Endothelial cell (in vitro differentiated cells): Measurements from ENCODE around the gene RRP1B. TPM values are rescaled to one million over a fixed set of nuclear protein-coding genes. Genes with fewer than 3 reads are reported as not detected.
"Not testable (repeated sequence)": the region's sequence is repeated elsewhere in the genome, so short reads cannot be mapped to it uniquely, and the experiment has no call there.

Experiments
- DNase-seq: peaks from one replicate; pipeline ENCODE4 v3.0.0; 2021; ENCODE audit warnings: low spot score
- H3K27ac Mint-ChIP-seq: one replicate; pipeline ENCODE4 v1.8.0; 2021; ENCODE audit warnings: mixed read lengths, inconsistent platforms; ENCODE audit not compliant: unreplicated experiment
- H3K27me3 Mint-ChIP-seq: one replicate; pipeline ENCODE4 v1.8.0; 2021; ENCODE audit warnings: mild to moderate bottlenecking, moderate library complexity, mixed read lengths, inconsistent platforms; ENCODE audit not compliant: unreplicated experiment
- H3K36me3 Mint-ChIP-seq: one replicate; pipeline ENCODE4 v1.8.0; 2021; ENCODE audit warnings: mild to moderate bottlenecking, low read depth, mixed read lengths, inconsistent platforms; ENCODE audit not compliant: unreplicated experiment
- H3K4me1 Mint-ChIP-seq: one replicate; pipeline ENCODE4 v1.8.0; 2021; ENCODE audit warnings: mild to moderate bottlenecking, mixed read lengths, inconsistent platforms; ENCODE audit not compliant: unreplicated experiment
- H3K4me3 Mint-ChIP-seq: one replicate; pipeline ENCODE4 v1.8.0; 2021; ENCODE audit warnings: mild to moderate bottlenecking, mixed read lengths, inconsistent platforms; ENCODE audit not compliant: unreplicated experiment
- H3K9me3 Mint-ChIP-seq: one replicate; pipeline ENCODE4 v1.8.0; 2021; ENCODE audit warnings: mixed read lengths, inconsistent platforms; ENCODE audit not compliant: unreplicated experiment
- long read RNA-seq: library from polyadenylated mRNA; unstranded; transcript quantifications from one replicate; pipeline ENCODE4 v2.0.0, GENCODE V29; 2020; ENCODE audit not compliant: unreplicated experiment
- total RNA-seq: library from RNA; stranded (reverse); fragmentation: NEBNext Ultra II Directional; extraction: Animal tissue kit (Norgen Biotek cat#: 25700); gene quantifications from one replicate; pipeline ENCODE4 v1.2.1, GENCODE V29; 2021; ENCODE audit not compliant: unreplicated experiment
- TF ChIP-seq, protein P1 (sequence below): fragments of 200-600 bp; sonication (generic); IDR thresholded peaks from one replicate; pipeline ENCODE4 v1.5.0; 2021; ENCODE audit warnings: antibody characterized with exemption; ENCODE audit not compliant: unreplicated experiment

RRP1B gene
- total RNA-seq, result 33.8 TPM
- long read RNA-seq, partial matches to known transcripts, result 1 of 5 reads
- long read RNA-seq, other reads (novel, unspliced or antisense), result 4 of 5 reads

DNA sequence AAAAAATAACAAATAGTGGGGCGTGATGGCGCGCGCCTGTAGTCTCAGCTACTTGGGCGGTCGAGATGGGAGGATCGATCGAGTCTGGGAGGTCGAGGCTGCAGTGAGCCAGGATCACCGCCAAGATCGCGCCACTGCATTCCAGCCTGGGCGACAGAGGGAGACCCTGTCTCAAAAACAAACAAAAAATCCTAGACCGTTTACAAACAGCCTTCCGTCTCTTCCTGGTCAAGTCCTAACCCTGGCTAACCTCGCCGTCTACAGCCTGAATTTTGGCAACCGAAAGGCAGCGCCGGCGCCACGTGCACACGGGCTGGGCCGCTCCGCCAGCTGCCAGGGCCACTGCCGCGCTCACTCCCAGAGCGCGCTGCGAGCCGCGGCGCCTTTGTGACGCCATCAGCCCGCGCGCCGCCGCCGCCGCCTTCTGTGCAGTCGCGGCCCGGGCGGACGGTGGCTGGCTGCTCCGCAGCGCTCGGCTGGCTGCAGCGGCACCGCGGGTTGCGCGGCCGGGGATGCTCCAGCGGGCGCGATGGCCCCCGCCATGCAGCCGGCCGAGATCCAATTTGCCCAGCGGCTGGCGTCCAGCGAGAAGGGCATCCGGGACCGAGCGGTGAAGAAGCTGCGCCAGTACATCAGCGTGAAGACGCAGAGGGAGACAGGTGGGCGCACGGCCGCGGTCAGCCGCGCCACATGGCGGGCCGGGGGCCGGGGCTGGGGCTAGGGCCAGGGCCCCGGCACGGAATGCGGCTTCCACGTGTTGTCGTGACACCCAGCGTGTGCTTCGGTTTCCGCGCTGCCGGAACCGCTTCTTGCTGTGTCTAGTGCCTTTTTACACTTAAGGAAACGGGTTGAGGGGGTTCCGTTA is at the start of gene RRP1B, which contains the start of gene HSF2BP:
Gene RRP1B (plus strand): TSS at position 425 of the 865 bp plus-strand sequence. CDS start 105 bp downstream, at position 530.
Gene HSF2BP (minus strand): TSS at position 353 of the 865 bp plus-strand sequence. CDS start 1,392 bp downstream, outside the sequence.
- DNase-seq, result peak; percentile 86
- no peaks in the 10 kb centered on the region for H3K9me3 Mint-ChIP-seq
- peak within 1 kb of the TSS; percentile 94 for H3K4me3 Mint-ChIP-seq
- peaks cover 26% of the 10 kb centered on the region for H3K4me1 Mint-ChIP-seq
- H3K36me3 Mint-ChIP-seq, result peaks cover 5% of the 10 kb centered on the region
- H3K27me3 Mint-ChIP-seq, result peaks cover 9% of the 10 kb centered on the region
- TF ChIP-seq, protein P1, sequence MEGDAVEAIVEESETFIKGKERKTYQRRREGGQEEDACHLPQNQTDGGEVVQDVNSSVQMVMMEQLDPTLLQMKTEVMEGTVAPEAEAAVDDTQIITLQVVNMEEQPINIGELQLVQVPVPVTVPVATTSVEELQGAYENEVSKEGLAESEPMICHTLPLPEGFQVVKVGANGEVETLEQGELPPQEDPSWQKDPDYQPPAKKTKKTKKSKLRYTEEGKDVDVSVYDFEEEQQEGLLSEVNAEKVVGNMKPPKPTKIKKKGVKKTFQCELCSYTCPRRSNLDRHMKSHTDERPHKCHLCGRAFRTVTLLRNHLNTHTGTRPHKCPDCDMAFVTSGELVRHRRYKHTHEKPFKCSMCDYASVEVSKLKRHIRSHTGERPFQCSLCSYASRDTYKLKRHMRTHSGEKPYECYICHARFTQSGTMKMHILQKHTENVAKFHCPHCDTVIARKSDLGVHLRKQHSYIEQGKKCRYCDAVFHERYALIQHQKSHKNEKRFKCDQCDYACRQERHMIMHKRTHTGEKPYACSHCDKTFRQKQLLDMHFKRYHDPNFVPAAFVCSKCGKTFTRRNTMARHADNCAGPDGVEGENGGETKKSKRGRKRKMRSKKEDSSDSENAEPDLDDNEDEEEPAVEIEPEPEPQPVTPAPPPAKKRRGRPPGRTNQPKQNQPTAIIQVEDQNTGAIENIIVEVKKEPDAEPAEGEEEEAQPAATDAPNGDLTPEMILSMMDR, result no peak
- peak within 1 kb of the TSS; percentile 86 for H3K27ac Mint-ChIP-seq

- TF ChIP-seq, protein P1, result no peak
- no peak overlapping the region for H3K27ac Mint-ChIP-seq
These were observed 47.6 kb upstream of the RRP1B start for GRCh38 chr21:43611598-43612369.

GRCh38 chr21:43613755-43614638 is 45.4 kb upstream of the RRP1B start:
- TF ChIP-seq, protein P1, result no peak
- no peak for DNase-seq
- H3K4me1 Mint-ChIP-seq, result no peaks in the 10 kb centered on the region
- no peak overlapping the region for H3K4me3 Mint-ChIP-seq
- no peak overlapping the region for H3K27ac Mint-ChIP-seq
- no peaks in the 10 kb centered on the region for H3K36me3 Mint-ChIP-seq
- H3K9me3 Mint-ChIP-seq, result no peaks in the 10 kb centered on the region
- H3K27me3 Mint-ChIP-seq, result peaks cover 1% of the 10 kb centered on the region

More at GRCh38 chr21:43611598-43612369, 47.6 kb upstream of the RRP1B start:
- Mint-ChIP-seq H3K9me3 (no peaks in the 10 kb centered on the region), H3K4me1 (no peaks in the 10 kb centered on the region), H3K4me3 (no peak overlapping the region), H3K27me3 (peaks cover 3% of the 10 kb centered on the region), H3K36me3 (no peaks in the 10 kb centered on the region)
- DNase-seq, result peak; percentile 73

- DNase-seq, result no peak
- H3K27me3 Mint-ChIP-seq, result peaks cover 1% of the 10 kb centered on the region
- no peaks in the 10 kb centered on the region for H3K9me3 Mint-ChIP-seq
- no peak overlapping the region for H3K27ac Mint-ChIP-seq
- H3K36me3 Mint-ChIP-seq, result peaks cover under 1% of the 10 kb centered on the region
- TF ChIP-seq, protein P1, result no peak
- no peaks in the 10 kb centered on the region for H3K4me1 Mint-ChIP-seq
- no peak overlapping the region for H3K4me3 Mint-ChIP-seq
These were observed 44.5 kb upstream of the RRP1B start for GRCh38 chr21:43614839-43615238.

- H3K9me3 Mint-ChIP-seq, DNase-seq, H3K27ac Mint-ChIP-seq, H3K27me3 Mint-ChIP-seq, H3K4me3 Mint-ChIP-seq, H3K36me3 Mint-ChIP-seq, H3K4me1 Mint-ChIP-seq: not testable (repeated sequence)
These were observed 42.5 kb upstream of the RRP1B start for GRCh38 chr21:43616861-43617260.
